ENCODE results near the gene RPRD1B.

- TF ChIP-seq TAF1 (IDR thresholded peaks at IDR 0.05; ENCODE audit: borderline replicate concordance, low read depth, low read length) (no peak), POLR2AphosphoS5 (IDR thresholded peaks at IDR 0.05; ENCODE audit: low read depth, low read length) (no peak)
These were observed 70.7 kb downstream of the RPRD1B start for GRCh38 chr20:38104285-38104684.
